Neural cell (in vitro differentiated cells): ENCODE measurements around the gene DPH1.

Experiments
- EP300 ChIP-seq: fragments of 450-650 bp; conservative IDR thresholded peaks from 2 replicates; pipeline ENCODE4 v1.6.1; 2014; ENCODE audit warnings: antibody characterized with exemption, mild to moderate bottlenecking, moderate library complexity; ENCODE audit not compliant: poor library complexity, severe bottlenecking
- EZH2 ChIP-seq: fragments of 200-600, 300-800 bp; shearing (Covaris generic), sonication (generic); IDR thresholded peaks from 2 replicates; pipeline ENCODE4 v1.6.1; 2014; ENCODE audit warnings: antibody characterized with exemption, low read length, borderline replicate concordance, mild to moderate bottlenecking; ENCODE audit not compliant: insufficient read depth, poor library complexity, severe bottlenecking
- RAD21 ChIP-seq: fragments of 450-650 bp; conservative IDR thresholded peaks from 2 replicates; pipeline ENCODE4 v1.6.1; 2014; ENCODE audit warnings: antibody characterized with exemption, mild to moderate bottlenecking, moderate library complexity
- SMC3 ChIP-seq: fragments of 450-650 bp; conservative IDR thresholded peaks from 2 replicates; pipeline ENCODE4 v1.6.1; 2014; ENCODE audit warnings: antibody characterized with exemption, mild to moderate bottlenecking, moderate library complexity; ENCODE audit not compliant: poor library complexity
- TAF1 ChIP-seq: IDR thresholded peaks from 2 replicates; pipeline ENCODE4 v1.6.1; 2012; ENCODE audit warnings: low read depth
- TF ChIP-seq, protein P1 (sequence below): fragments of 450-650 bp; IDR thresholded peaks from 2 replicates; pipeline ENCODE4 v1.5.1; 2014; ENCODE audit warnings: antibody characterized with exemption, mild to moderate bottlenecking, moderate library complexity; ENCODE audit not compliant: poor library complexity, severe bottlenecking
- TF ChIP-seq, protein P2 (sequence below): IDR thresholded peaks from 2 replicates; pipeline ENCODE4 v1.6.1; 2012; ENCODE audit warnings: borderline replicate concordance

DNA sequence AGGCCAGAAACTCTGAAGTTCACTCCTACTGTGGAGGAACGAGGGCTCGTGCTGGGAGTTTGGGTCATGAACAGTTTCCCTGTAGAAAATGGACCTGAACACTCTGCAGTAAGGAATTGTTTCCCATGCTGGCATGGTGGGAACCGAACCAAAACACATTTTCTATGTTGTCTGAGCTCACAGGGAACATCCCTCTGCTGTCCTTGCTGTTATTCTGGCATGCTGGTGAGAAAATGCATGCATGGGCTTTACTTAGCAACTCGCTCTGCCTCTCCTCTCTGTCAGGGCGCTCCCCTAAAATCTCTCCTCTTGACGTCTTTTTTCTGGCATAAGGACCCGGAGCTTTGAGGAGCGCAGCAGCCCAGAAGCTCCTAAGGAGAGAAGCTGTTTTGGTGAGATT is 10.2 kb upstream of the DPH1 start:
- TF ChIP-seq, protein P1, sequence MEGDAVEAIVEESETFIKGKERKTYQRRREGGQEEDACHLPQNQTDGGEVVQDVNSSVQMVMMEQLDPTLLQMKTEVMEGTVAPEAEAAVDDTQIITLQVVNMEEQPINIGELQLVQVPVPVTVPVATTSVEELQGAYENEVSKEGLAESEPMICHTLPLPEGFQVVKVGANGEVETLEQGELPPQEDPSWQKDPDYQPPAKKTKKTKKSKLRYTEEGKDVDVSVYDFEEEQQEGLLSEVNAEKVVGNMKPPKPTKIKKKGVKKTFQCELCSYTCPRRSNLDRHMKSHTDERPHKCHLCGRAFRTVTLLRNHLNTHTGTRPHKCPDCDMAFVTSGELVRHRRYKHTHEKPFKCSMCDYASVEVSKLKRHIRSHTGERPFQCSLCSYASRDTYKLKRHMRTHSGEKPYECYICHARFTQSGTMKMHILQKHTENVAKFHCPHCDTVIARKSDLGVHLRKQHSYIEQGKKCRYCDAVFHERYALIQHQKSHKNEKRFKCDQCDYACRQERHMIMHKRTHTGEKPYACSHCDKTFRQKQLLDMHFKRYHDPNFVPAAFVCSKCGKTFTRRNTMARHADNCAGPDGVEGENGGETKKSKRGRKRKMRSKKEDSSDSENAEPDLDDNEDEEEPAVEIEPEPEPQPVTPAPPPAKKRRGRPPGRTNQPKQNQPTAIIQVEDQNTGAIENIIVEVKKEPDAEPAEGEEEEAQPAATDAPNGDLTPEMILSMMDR, result no peak
- TF ChIP-seq EZH2 (no peak), SMC3 (no peak), TAF1 (no peak), RAD21 (no peak), EP300 (no peak)
- TF ChIP-seq, protein P2, sequence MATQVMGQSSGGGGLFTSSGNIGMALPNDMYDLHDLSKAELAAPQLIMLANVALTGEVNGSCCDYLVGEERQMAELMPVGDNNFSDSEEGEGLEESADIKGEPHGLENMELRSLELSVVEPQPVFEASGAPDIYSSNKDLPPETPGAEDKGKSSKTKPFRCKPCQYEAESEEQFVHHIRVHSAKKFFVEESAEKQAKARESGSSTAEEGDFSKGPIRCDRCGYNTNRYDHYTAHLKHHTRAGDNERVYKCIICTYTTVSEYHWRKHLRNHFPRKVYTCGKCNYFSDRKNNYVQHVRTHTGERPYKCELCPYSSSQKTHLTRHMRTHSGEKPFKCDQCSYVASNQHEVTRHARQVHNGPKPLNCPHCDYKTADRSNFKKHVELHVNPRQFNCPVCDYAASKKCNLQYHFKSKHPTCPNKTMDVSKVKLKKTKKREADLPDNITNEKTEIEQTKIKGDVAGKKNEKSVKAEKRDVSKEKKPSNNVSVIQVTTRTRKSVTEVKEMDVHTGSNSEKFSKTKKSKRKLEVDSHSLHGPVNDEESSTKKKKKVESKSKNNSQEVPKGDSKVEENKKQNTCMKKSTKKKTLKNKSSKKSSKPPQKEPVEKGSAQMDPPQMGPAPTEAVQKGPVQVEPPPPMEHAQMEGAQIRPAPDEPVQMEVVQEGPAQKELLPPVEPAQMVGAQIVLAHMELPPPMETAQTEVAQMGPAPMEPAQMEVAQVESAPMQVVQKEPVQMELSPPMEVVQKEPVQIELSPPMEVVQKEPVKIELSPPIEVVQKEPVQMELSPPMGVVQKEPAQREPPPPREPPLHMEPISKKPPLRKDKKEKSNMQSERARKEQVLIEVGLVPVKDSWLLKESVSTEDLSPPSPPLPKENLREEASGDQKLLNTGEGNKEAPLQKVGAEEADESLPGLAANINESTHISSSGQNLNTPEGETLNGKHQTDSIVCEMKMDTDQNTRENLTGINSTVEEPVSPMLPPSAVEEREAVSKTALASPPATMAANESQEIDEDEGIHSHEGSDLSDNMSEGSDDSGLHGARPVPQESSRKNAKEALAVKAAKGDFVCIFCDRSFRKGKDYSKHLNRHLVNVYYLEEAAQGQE, result no peak
